A673 (cell line): Measurements from ENCODE around the gene CYTH3. TPM values are rescaled to one million over a fixed set of nuclear protein-coding genes. Genes with fewer than 3 reads are reported as not detected.

ENCODE experiments used
- BruUV-seq: library from RNA; stranded (reverse); fragments of 400-500 nt; replicated peaks from 2 replicates; lab custom pipeline; 2021; lab: Mats Ljungman, UMichigan
- CTCF ChIA-PET: fragments of 300-600 bp; sonication (Branson Sonifier 250); formaldehyde crosslinking; loops from one replicate; lab custom pipeline; 2022; ENCODE audit warnings: antibody characterized with exemption; lab: Charles Lee
- POLR2A ChIA-PET: fragments of 300-600 bp; sonication (Branson Sonifier 250); formaldehyde crosslinking; loops from one replicate; lab custom pipeline; 2022; ENCODE audit warnings: antibody characterized with exemption; ENCODE audit not compliant: low non-redundant PET; lab: Charles Lee
- DNase-seq: peaks from one replicate; pipeline ENCODE4 v3.0.0-alpha.2; 2015; ENCODE audit warnings: low spot score
- H3K27ac ChIP-seq: fragments of 200-600 bp; sonication (generic); 2 replicates; pipeline ENCODE4 v1.5.1; 2016; ENCODE audit warnings: mixed run types, low read depth, mild to moderate bottlenecking, mixed read lengths, antibody characterized with exemption, low read length; ENCODE audit not compliant: poor library complexity, severe bottlenecking
- H3K27me3 ChIP-seq: fragments of 200-600 bp; sonication (generic); replicated peaks from 2 replicates; pipeline ENCODE4 v1.6.1; 2017; ENCODE audit warnings: mixed run types, low read depth, mild to moderate bottlenecking, mixed read lengths, antibody characterized with exemption, low read length; ENCODE audit not compliant: insufficient read depth, poor library complexity
- H3K36me3 ChIP-seq: fragments of 200-600 bp; sonication (generic); 2 replicates; pipeline ENCODE4 v1.6.1; 2016; ENCODE audit warnings: mixed run types, mild to moderate bottlenecking, mixed read lengths, antibody characterized with exemption, low read length; ENCODE audit not compliant: insufficient read depth, poor library complexity, severe bottlenecking
- H3K4me1 ChIP-seq: fragments of 200-600 bp; sonication (generic); 2 replicates; pipeline ENCODE4 v1.6.1; 2017; ENCODE audit warnings: mixed run types, mild to moderate bottlenecking, mixed read lengths, antibody characterized with exemption, low read length; ENCODE audit not compliant: insufficient read depth, poor library complexity, severe bottlenecking
- H3K4me3 ChIP-seq: fragments of 200-600 bp; sonication (generic); 2 replicates; pipeline ENCODE4 v1.5.1; 2016; ENCODE audit warnings: low read depth, mixed run types, mild to moderate bottlenecking, mixed read lengths, low read length; ENCODE audit not compliant: poor library complexity, severe bottlenecking
- H3K9me3 ChIP-seq: fragments of 200-600 bp; sonication (generic); 2 replicates; pipeline ENCODE4 v1.6.1; 2016; ENCODE audit warnings: mixed run types, low read depth, mild to moderate bottlenecking, mixed read lengths, antibody characterized with exemption, low read length; ENCODE audit not compliant: poor library complexity, severe bottlenecking
- EZH2 ChIP-seq: fragments of 200-600 bp; sonication (generic); IDR thresholded peaks from 2 replicates; pipeline ENCODE4 v1.6.1; 2017; ENCODE audit warnings: borderline replicate concordance, low read depth, mild to moderate bottlenecking, mixed read lengths, antibody characterized with exemption, low read length; ENCODE audit not compliant: poor library complexity, severe bottlenecking
- intact Hi-C: fragments of 100-400 bp; cut with micrococcal nuclease; formaldehyde crosslinking; loops from one replicate; pipeline ENCODE4 v1.10.0; 2022; ENCODE audit not compliant: unreplicated experiment
- total RNA-seq: library from RNA; stranded (reverse); gene quantifications from 2 replicates; pipeline ENCODE4 v1.2.3, GENCODE V29; 2021
- TF ChIP-seq, protein P1 (sequence below): fragments of 300-800, 200-600 bp; sonication (generic); conservative IDR thresholded peaks from 2 replicates; pipeline ENCODE4 v1.5.1; 2017; ENCODE audit warnings: low read depth, mild to moderate bottlenecking, antibody characterized with exemption, low read length, moderate library complexity, mixed read lengths

CYTH3 gene
- total RNA-seq, 1 experiment from 2014 or later = 20.2 TPM

DNA sequence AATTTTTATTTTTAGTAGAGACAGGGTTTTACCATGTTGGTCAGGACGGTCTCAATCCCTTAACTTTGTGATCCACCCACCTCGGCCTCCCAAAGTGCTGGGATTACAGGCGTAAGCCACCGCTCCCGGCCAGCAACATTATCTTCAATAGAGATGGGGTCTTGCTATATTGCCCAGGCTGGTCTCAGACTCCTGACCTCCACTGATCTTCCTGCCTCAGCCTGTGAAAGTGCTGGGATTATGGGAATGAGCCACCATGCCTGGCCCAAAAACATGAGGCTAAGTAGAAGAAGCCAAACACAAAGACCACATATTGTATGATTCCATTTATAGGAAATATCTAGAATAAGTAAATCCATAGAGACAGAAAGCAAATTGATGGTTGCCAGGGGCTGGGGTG lies 19.1 kb upstream of the CYTH3 start:
- intact Hi-C loops = no loop called here
- no peaks in the 10 kb centered on the region for H3K4me1 ChIP-seq
- H3K27ac ChIP-seq = no peak overlapping the region
- H3K36me3 ChIP-seq = no peaks in the 10 kb centered on the region
- ChIA-PET POLR2A (no interaction called here), CTCF (no interaction called here)
- no peaks in the 10 kb centered on the region for H3K27me3 ChIP-seq
- TF ChIP-seq EZH2 = no peak
- TF ChIP-seq, protein P1, sequence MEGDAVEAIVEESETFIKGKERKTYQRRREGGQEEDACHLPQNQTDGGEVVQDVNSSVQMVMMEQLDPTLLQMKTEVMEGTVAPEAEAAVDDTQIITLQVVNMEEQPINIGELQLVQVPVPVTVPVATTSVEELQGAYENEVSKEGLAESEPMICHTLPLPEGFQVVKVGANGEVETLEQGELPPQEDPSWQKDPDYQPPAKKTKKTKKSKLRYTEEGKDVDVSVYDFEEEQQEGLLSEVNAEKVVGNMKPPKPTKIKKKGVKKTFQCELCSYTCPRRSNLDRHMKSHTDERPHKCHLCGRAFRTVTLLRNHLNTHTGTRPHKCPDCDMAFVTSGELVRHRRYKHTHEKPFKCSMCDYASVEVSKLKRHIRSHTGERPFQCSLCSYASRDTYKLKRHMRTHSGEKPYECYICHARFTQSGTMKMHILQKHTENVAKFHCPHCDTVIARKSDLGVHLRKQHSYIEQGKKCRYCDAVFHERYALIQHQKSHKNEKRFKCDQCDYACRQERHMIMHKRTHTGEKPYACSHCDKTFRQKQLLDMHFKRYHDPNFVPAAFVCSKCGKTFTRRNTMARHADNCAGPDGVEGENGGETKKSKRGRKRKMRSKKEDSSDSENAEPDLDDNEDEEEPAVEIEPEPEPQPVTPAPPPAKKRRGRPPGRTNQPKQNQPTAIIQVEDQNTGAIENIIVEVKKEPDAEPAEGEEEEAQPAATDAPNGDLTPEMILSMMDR = no peak
- H3K9me3 ChIP-seq = no peaks in the 10 kb centered on the region
- BruUV-seq = no TSS peak
- H3K4me3 ChIP-seq = no peak overlapping the region
- no peak for DNase-seq

DNA sequence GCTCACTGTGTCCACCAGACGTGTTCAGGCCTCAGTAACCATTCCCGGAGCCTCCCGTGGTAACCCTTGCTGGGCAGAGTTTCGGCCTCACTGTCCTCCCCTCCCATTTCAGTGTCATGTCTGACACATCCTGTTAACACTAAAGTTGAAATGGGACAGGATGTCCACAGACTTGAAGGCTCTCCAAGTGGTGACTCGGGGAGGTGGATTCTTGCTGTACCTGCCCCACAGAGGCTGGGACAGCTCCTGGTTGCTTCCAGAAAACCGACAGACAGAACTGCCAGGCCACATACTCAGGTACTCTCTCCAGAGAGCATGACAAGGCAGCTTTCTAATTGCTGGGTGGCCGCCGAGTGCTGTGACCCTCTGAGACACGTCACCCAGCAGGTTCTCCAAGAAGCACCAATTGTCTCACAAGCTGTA lies 17.9 kb upstream of the CYTH3 start:
- Histone ChIP-seq H3K9me3 (no peaks in the 10 kb centered on the region), H3K4me1 (no peaks in the 10 kb centered on the region), H3K36me3 (no peaks in the 10 kb centered on the region), H3K4me3 (no peak overlapping the region), H3K27ac (no peak overlapping the region), H3K27me3 (no peaks in the 10 kb centered on the region)
- intact Hi-C loops = no loop called here
- no peak for DNase-seq
- ChIA-PET CTCF (no interaction called here), POLR2A (no interaction called here)
- no TSS peak for BruUV-seq
- no peak for TF ChIP-seq EZH2

DNA sequence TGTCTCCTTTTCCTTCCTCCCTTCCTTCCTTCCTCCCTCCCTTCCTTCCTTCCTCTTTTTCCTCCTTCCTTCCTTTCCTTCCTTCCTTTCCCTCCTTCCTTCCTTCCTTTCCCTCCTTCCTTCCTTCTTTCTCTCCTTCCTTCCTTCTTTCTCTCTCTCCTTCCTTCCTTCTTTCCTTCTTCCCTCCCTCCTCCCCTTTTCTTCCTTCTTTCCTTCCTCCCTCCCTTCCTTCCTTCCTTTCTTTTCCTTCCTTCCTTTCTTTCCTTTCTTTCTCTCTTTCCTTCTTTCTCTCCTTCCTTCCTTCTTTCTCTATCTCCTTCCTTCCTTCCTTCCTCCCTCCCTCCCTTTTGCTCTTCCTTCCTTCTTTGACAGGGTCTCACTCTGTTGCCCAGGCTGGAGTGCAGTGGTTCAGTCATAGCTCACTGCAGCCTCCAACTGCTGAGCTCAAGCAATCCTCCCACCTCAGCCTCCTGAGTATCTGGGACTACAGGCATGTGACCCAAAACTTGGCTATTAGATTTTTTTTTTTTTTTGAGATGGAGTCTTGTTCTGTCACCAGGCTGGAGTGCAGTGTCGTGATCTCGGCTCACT lies 15.9 kb upstream of the CYTH3 start:
- Histone ChIP-seq H3K4me3 (no peak overlapping the region), H3K9me3 (no peaks in the 10 kb centered on the region), H3K27me3 (no peaks in the 10 kb centered on the region), H3K4me1 (no peaks in the 10 kb centered on the region), H3K27ac (no peak overlapping the region), H3K36me3 (no peaks in the 10 kb centered on the region)
- POLR2A ChIA-PET = no interaction called here
- no peak for DNase-seq
- CTCF ChIA-PET = interaction anchor here (0.7 kb wide), 1 partner anchor 167 kb away, joined by 3 read pairs; no protein-coding TSS in a partner anchor
- TF ChIP-seq EZH2 = no peak
- TF ChIP-seq, protein P1 = no peak
- BruUV-seq = no TSS peak
- intact Hi-C loops = no loop called here

DNA sequence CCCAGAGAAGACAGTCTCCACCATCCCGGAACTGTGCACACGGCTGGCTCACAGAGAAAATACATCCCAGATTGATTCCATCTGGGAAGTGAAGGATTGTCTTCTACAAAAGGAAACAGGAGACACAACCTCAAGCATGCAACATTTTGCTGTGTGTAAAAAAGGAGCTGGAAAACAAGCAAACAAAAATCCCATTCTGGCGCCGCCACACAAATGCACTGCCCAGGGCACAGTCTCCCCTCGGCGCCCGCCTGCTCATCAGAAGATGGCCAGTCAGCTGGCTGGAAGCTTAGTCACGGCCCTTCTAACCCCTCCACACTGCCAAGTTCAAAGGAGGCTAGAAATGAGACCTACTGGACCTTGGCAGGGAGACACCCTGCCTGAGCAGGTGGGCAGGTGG lies 14.1 kb upstream of the CYTH3 start:
- Histone ChIP-seq H3K27ac (no peak overlapping the region), H3K4me3 (no peak overlapping the region), H3K36me3 (no peaks in the 10 kb centered on the region), H3K9me3 (no peaks in the 10 kb centered on the region), H3K27me3 (no peaks in the 10 kb centered on the region), H3K4me1 (no peaks in the 10 kb centered on the region)
- ChIA-PET POLR2A (no interaction called here), CTCF (no interaction called here)
- intact Hi-C loops = no loop called here
- no peak for DNase-seq
- BruUV-seq = no TSS peak
- no peak for TF ChIP-seq EZH2
- TF ChIP-seq, protein P1 = no peak
